ENCODE results near the gene SLC39A13.

DNA sequence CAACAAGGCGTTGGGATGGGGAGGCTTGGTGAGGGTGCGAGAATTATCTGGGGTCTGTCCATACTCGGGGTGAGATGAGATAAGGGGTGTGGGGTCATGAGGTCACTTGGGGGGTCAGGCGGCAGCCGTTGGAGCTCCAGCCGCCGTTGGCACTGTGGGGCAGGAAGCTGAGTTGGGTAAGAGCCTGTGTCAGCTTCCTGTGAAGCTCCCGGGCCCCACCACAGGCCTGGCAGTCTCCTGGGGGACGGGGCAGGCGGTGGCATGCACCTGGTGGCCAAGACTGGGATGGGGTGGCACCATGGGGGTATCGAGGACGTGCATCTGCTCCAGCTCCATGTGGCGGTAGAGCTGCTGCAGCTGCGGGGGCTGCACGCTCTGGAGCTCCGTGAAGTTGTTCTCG lies 48.8 kb upstream of the SLC39A13 start:
- TF ChIP-seq CTCF (IDR thresholded peaks at IDR 0.05; ENCODE audit: insufficient read depth, low read depth, low read length) (no peak), EZH2 (IDR thresholded peaks at IDR 0.05; ENCODE audit: insufficient read depth, low read length) (no peak)
